Measurements from ENCODE around the gene PPP1R1A. TPM values are rescaled to one million over a fixed set of nuclear protein-coding genes. Genes with fewer than 3 reads are reported as not detected.

PPP1R1A gene
- total and polyA plus RNA-seq, 9 of the 15 experiments (the other 6 are each of a cell fraction or from before 2014, with no cell fraction given) = not detected

GRCh38 chr12:54603173-54603814 lies 14.8 kb upstream of the PPP1R1A start (continued):
- TF ChIP-seq E4F1 (CRISPR knock-in tag; IDR thresholded peaks at IDR 0.05; ENCODE audit: borderline replicate concordance) = no peak

GRCh38 chr12:54602661-54603060 lies 14.2 kb upstream of the PPP1R1A start:
- Histone ChIP-seq H2AFZ (ENCODE audit: low read depth, low read length) (no peak overlapping the region), H3K4me2 (ENCODE audit: insufficient read depth, low read length) (no peak overlapping the region), H3K4me3 (no peak overlapping the region), H3K27ac (ENCODE audit: extremely low read depth, low read depth, low read length) (no peak overlapping the region), H3K9me1 (ENCODE audit: control insufficient read depth, insufficient read depth, low read length) (no peaks in the 10 kb centered on the region), H3K9ac (ENCODE audit: insufficient read depth in 1 of 2, low read depth in 2 of 2, low read length in 2 of 2) (no peak overlapping the region), H4K20me1 (replicated peaks; ENCODE audit: control insufficient read depth, insufficient read depth, low read length) (no peaks in the 10 kb centered on the region; the same call in 1 of the 2 replicates), H3K36me3 (ENCODE audit: control insufficient read depth, insufficient read depth, low read length) (no peaks in the 10 kb centered on the region), H3K79me2 (ENCODE audit: control insufficient read depth, insufficient read depth, low read length) (no peaks in the 10 kb centered on the region), H3K27me3 (ENCODE audit: control insufficient read depth in 2 of 2, insufficient read depth in 2 of 2, low read length in 2 of 2) (peaks cover 0 to 5% of the 10 kb centered on the region in 2 experiments; a peak in 3 of 5 replicates), H3K4me1 (replicated peaks in 1 of 2; ENCODE audit: control insufficient read depth in 2 of 2, insufficient read depth in 2 of 2, low read length in 2 of 2) (no peaks in the 10 kb centered on the region; a peak in 2 of 5 replicates), H3K9me3 (replicated peaks; ENCODE audit: control insufficient read depth, insufficient read depth, low read depth, low read length) (no peaks in the 10 kb centered on the region)
- ATAC-seq (no peak), FAIRE-seq (no peak), DNase-seq (ENCODE audit: extremely low read depth in 1 of 4, low spot score in 3 of 4) (no peak)
- POLR2A ChIA-PET = no interaction called here
- 6% methylated on average over 2 of the region's 2 CpGs for WGBS (ENCODE audit: insufficient coverage, low coverage, missing lambda C conversion rate)
- in situ Hi-C loops (cut with MboI) = no loop called here
- TF ChIP-seq TAF1 (IDR thresholded peaks at IDR 0.05; ENCODE audit: control insufficient read depth, extremely low read depth, insufficient read depth, low read length, severe bottlenecking) = no peak
- no peak for TF ChIP-seq RBM34 (IDR thresholded peaks at IDR 0.05; ENCODE audit: borderline replicate concordance, insufficient read depth, low read length)
- TF ChIP-seq EHMT2 (IDR thresholded peaks at IDR 0.05) = no peak
- TF ChIP-seq POLR2H (tag; IDR thresholded peaks at IDR 0.05; ENCODE audit: low read depth) = no peak
- no TSS peak for BruUV-seq (replicated peaks)
- CTCF ChIA-PET (ENCODE audit: low intra/inter-chr PET ratio) = interaction anchor here (1.1 to 1.2 kb wide), 2 partner anchors 23 to 471 kb away, joined by 3 to 5 read pairs; no protein-coding TSS in a partner anchor
- intact Hi-C loops (cut with micrococcal nuclease) = loop anchor here (5.0 to 10.0 kb wide), 2 partner anchors 55 to 352 kb away; no protein-coding TSS in a partner anchor
